K562 (cell line): ENCODE measurements around the gene LMAN2. TPM values are rescaled to one million over a fixed set of nuclear protein-coding genes. Genes with fewer than 3 reads are reported as not detected.

ENCODE experiments used
- ELK3 ChIP-seq: fragments of 450-650 bp; formaldehyde crosslinking; IDR thresholded peaks from 2 replicates; pipeline ENCODE4 v1.4.0; 2020; ENCODE audit warnings: mild to moderate bottlenecking
- GTF2A2 ChIP-seq: IDR thresholded peaks from 2 replicates; pipeline ENCODE4 v1.6.1; 2016; ENCODE audit warnings: mild to moderate bottlenecking, missing genetic modification characterization, missing compliant biosample characterization
- JUND ChIP-seq, 2 experiments: IDR thresholded peaks; 2 replicates in 1 of 2; 3 replicates in 1 of 2; pipeline ENCODE4 v1.6.1; 2011; ENCODE audit warnings: borderline replicate concordance in 2 of 2, low read depth in 2 of 2, low read length in 2 of 2, improper control_type of control experiment in 1 of 2, missing biosample characterization in 1 of 2, missing genetic modification characterization in 1 of 2, missing genetic modification reagents in 1 of 2
- KLF10 ChIP-seq: fragments of 250-450 bp; sonication (Bioruptor Pico); IDR thresholded peaks from 2 replicates; pipeline ENCODE4 v1.6.1; 2021; ENCODE audit warnings: matching md5 sums
- MAFG ChIP-seq: fragments of 450-650 bp; conservative IDR thresholded peaks from 2 replicates; pipeline ENCODE4 v1.6.1; 2016; ENCODE audit warnings: missing genetic modification characterization, missing compliant biosample characterization
- NEUROD1 ChIP-seq: fragments of 150-350 bp; IDR thresholded peaks from 2 replicates; pipeline ENCODE4 v1.6.1; 2014; ENCODE audit warnings: borderline replicate concordance, low read length, low read depth; ENCODE audit not compliant: partially characterized antibody
- NFXL1 ChIP-seq: fragments of 450-650 bp; formaldehyde crosslinking; IDR thresholded peaks from 2 replicates; pipeline ENCODE4 v1.4.0; 2021; ENCODE audit warnings: mild to moderate bottlenecking
- NR2F6 ChIP-seq: fragments of 450-650 bp; formaldehyde crosslinking; IDR thresholded peaks from 2 replicates; pipeline ENCODE4 v1.4.0; 2020; ENCODE audit warnings: mild to moderate bottlenecking
- NRF1 ChIP-seq, 2 experiments: fragments of 450-650 bp; IDR thresholded peaks in 1 of 2; conservative IDR thresholded peaks in 1 of 2; 2 replicates each; pipeline ENCODE4 v1.6.1; 2014; ENCODE audit warnings: mild to moderate bottlenecking in 2 of 2
- RBFOX2 ChIP-seq: fragments of 200-400 bp; formaldehyde crosslinking; IDR thresholded peaks from 2 replicates; pipeline ENCODE4 v1.6.1; 2017; ENCODE audit warnings: low read depth, mild to moderate bottlenecking, low read length, moderate library complexity
- SIN3B ChIP-seq: fragments of 450-650 bp; IDR thresholded peaks from 2 replicates; pipeline ENCODE4 v1.6.1; 2017; ENCODE audit warnings: low read depth, mild to moderate bottlenecking, moderate library complexity
- SMARCE1 ChIP-seq: fragments of 450-650 bp; IDR thresholded peaks from 2 replicates; pipeline ENCODE4 v1.7.1; 2016; ENCODE audit warnings: mild to moderate bottlenecking
- ZBTB17 ChIP-seq: fragments of 450-650 bp; formaldehyde crosslinking; IDR thresholded peaks from 2 replicates; pipeline ENCODE4 v1.4.0; 2020; ENCODE audit warnings: mild to moderate bottlenecking
- ZBTB40 ChIP-seq, 2 experiments: fragments of 450-650 bp in 1 of 2; sonication (generic) in 1 of 2; formaldehyde crosslinking in 1 of 2; IDR thresholded peaks; 2 replicates each; pipeline versions ENCODE4 v1.7.1 to v1.9.0; 2016 to 2022; ENCODE audit warnings: inconsistent platforms in 1 of 2, mild to moderate bottlenecking in 1 of 2, missing genetic modification reagents in 1 of 2
- ZNF140 ChIP-seq: fragments of 250-450 bp; sonication (Bioruptor Pico); IDR thresholded peaks from 2 replicates; pipeline ENCODE4 v1.8.0; 2021; ENCODE audit warnings: moderate library complexity, mild to moderate bottlenecking, inconsistent platforms
- ZNF253 ChIP-seq: fragments of 250-450 bp; sonication (Bioruptor Pico); conservative IDR thresholded peaks from 2 replicates; pipeline ENCODE4 v1.6.1; 2021; ENCODE audit warnings: mild to moderate bottlenecking
- ZNF551 ChIP-seq: fragments of 250-450 bp; sonication (Bioruptor Pico); IDR thresholded peaks from 2 replicates; pipeline ENCODE4 v1.5.0; 2021; ENCODE audit warnings: mild to moderate bottlenecking, moderate library complexity
- polyA plus RNA-seq, 8 experiments: library from polyadenylated mRNA; depleted of rRNA in 4 of 8; stranded (reverse) in 5 of 8; unstranded in 3 of 8; fragments of >200 nt; fragmentation: Nextera tagmentation in 2 of 8; fragmentation: Illumina TruSeq in 1 of 8; extraction: Ambion mirVana in 2 of 8; extraction: Trizol in 1 of 8; gene quantifications; 2 replicates each; pipeline versions ENCODE4 v1.2.1 to v1.2.3, GENCODE V29; 2011 to 2014; ENCODE audit warnings: inconsistent platforms in 1 of 8, missing spikeins in 1 of 8
- total RNA-seq, 7 experiments: library from RNA; depleted of rRNA in 6 of 7; stranded (reverse); fragments of >200 nt in 6 of 7; fragmentation: Illumina TruSeq in 2 of 7; extraction: Trizol in 2 of 7; gene quantifications; 2 replicates each; pipeline versions ENCODE4 v1.2.1 to v1.2.3, GENCODE V29; 2011 to 2021; ENCODE audit warnings: low replicate concordance in 1 of 7

LMAN2 gene
- total and polyA plus RNA-seq, 9 of the 15 experiments (the other 6 are each of a cell fraction or from before 2014, with no cell fraction given): 2.7 to 254 (median 136) TPM

- TF ChIP-seq ELK3 (CRISPR knock-in tag) (no peak), SIN3B (no peak; the same call in 1 of the 2 replicates), GTF2A2 (tag) (no peak), ZNF551 (CRISPR knock-in tag) (no peak), ZBTB17 (no peak; the same call in 1 of the 2 replicates), ZNF253 (no peak), SMARCE1 (no peak), NFXL1 (CRISPR knock-in tag) (no peak), ZBTB40 (IDR thresholded peaks at IDR 0.05) (no peak), ZBTB40 (CRISPR knock-in tag; IDR thresholded peaks at IDR 0.05) (no peak), NR2F6 (CRISPR knock-in tag) (no peak), KLF10 (CRISPR knock-in tag) (no peak), NEUROD1 (no peak), ZNF140 (CRISPR knock-in tag) (no peak), RBFOX2 (no peak), NRF1 (conservative IDR thresholded peaks at IDR 0.05 in 1 of 2, IDR thresholded peaks at IDR 0.05 in 1 of 2) (peak; percentile 34 to 53; a peak in 3 of 4 replicates), JUND (IDR thresholded peaks at IDR 0.05; ENCODE audit: borderline replicate concordance, low read depth, low read length) (0 out of 2 replicates have a peak, but pooled peaks have one; percentile 22), JUND (tag; IDR thresholded peaks at IDR 0.05; ENCODE audit: borderline replicate concordance, low read depth, low read length) (no peak), MAFG (no peak)
Measured at GRCh38 chr5:177390363-177391300, 39.2 kb upstream of the LMAN2 start (continued).
